Measurements from ENCODE around the gene ZDHHC22.
"Not testable (repeated sequence)": the region's sequence is repeated elsewhere in the genome, so short reads cannot be mapped to it uniquely, and the experiment has no call there.

ZDHHC22 gene

DNA sequence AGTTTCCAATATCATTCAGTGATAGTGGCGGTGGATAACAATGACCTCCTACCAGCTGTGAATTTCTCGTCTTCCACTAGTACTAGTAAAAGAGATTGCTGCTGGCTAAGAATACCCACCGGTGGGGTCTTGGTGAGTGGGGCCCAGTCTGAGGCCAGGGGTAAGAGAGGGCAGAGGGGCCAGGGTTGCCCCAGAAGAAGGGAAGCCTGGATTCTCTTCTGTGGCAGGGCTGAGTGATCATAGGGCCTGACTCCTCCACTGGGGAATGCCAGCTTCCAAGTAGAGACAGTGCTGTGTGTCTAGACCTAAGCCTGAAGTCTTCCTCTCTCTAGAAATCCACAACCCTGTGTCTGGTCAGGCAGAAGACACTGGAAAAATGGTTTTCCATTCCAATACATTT is 34.3 kb upstream of the ZDHHC22 start:
- H3K4me3 ChIP-seq (ENCODE audit: low read length): no peak overlapping the region
- DNase-seq (ENCODE audit: low read depth): no peak
- TF ChIP-seq, protein P1, sequence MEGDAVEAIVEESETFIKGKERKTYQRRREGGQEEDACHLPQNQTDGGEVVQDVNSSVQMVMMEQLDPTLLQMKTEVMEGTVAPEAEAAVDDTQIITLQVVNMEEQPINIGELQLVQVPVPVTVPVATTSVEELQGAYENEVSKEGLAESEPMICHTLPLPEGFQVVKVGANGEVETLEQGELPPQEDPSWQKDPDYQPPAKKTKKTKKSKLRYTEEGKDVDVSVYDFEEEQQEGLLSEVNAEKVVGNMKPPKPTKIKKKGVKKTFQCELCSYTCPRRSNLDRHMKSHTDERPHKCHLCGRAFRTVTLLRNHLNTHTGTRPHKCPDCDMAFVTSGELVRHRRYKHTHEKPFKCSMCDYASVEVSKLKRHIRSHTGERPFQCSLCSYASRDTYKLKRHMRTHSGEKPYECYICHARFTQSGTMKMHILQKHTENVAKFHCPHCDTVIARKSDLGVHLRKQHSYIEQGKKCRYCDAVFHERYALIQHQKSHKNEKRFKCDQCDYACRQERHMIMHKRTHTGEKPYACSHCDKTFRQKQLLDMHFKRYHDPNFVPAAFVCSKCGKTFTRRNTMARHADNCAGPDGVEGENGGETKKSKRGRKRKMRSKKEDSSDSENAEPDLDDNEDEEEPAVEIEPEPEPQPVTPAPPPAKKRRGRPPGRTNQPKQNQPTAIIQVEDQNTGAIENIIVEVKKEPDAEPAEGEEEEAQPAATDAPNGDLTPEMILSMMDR (IDR thresholded peaks at IDR 0.05; ENCODE audit: insufficient read depth, low read depth, low read length, missing control alignments): no peak

DNA sequence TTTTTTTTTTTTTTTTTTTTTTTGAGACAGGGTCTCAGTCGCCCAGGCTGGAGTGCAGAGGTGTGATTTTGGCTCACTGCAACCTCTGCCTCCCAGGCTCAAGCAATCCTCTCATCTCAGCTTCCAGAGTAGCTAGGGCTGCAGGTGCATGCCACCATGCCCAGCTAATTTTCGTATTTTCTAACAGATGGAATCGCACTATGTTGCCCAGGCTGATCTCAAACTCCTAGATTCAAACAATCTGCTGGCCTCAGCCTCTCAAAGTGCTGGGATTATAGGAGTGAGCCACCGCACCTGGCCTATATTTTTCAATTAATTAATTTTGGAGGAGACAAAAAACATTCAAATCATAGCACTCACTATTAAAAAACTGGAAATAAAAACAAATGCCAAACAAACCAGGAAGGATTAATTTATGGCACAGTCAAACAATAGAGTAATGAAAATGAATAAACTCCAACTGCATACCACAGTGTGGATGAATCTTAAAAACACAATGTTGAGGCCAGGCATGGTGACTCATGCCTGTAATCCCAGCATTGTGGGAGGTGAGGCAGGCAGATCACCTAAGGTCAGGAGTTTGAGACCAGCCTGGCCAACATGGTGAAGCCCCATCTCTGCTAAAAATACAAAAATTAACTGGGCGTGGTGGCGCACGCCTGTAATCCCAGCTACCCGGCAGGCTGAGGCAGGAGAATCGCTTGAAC is 32.5 kb upstream of the ZDHHC22 start:
- not testable (repeated sequence) for H3K4me3 ChIP-seq (ENCODE audit: low read length)
- peak; percentile 50 for DNase-seq (ENCODE audit: low read depth)

DNA sequence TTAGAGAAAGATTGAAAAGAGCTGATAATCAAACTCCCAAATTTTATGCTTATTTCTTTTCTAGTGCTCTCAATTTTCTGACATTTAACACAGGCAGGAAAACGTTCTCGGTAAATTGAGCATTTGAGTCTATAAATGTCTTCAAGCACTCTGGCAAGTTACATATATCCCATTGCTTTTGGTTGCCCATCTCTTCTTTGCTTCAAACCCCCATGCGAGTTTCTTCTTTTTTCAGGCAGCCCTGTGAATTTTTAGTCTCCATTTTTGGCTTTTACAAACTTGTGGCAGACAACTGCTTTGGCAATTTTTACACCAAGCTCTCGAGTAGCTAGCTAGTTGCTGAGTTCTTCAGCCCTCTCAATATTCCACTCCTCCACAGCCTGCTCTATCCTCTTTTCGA is 31.3 kb upstream of the ZDHHC22 start:
- no peak overlapping the region for H3K4me3 ChIP-seq (ENCODE audit: low read length)
- no peak for DNase-seq (ENCODE audit: low read depth)
- TF ChIP-seq, protein P1 (IDR thresholded peaks at IDR 0.05; ENCODE audit: insufficient read depth, low read depth, low read length, missing control alignments): no peak

DNA sequence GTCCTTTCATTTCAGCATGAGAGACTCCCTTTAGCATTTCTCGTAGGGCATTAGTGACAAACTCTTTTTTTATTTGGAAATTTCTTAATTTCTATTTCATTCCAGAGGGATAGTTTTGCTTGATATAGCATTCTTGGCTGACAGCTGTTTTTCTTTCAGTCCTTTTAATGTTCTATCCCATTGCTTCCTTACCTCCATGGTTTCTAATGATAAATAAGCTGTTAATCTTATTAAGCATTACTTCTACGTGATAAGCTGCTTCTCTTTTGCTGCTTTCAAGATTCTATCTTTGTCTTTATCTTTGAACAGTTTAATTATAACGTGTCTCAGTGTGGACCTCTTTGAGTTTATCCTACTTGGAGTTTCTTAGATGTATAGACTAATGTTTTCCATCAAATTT is 28.5 kb upstream of the ZDHHC22 start:
- TF ChIP-seq, protein P1 (IDR thresholded peaks at IDR 0.05; ENCODE audit: insufficient read depth, low read depth, low read length, missing control alignments): no peak
- DNase-seq (ENCODE audit: low read depth): no peak
- no peak overlapping the region for H3K4me3 ChIP-seq (ENCODE audit: low read length)

DNA sequence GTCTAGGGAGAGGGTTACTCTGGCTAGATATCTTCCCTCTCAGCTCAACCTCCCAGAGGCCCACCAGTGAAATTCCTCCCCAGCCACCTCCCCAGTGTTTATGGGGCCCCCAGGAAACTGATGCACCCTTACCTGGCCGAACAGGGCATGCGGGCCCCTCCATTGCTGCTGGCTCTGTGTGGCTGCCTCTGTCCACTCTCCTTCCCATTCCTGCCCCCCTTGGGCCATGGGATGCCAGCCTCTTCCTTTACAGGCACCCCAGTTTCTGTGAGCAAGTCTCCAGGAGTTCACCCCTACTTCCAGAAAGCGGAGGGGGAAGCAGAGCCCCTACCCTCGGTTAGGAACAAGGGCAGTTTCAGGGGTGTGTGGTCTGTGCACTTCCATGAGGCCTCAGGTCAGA is 19.4 kb upstream of the ZDHHC22 start:
- no peak for DNase-seq (ENCODE audit: low read depth)
- no peak overlapping the region for H3K4me3 ChIP-seq (ENCODE audit: low read length)
- TF ChIP-seq, protein P1 (IDR thresholded peaks at IDR 0.05; ENCODE audit: insufficient read depth, low read depth, low read length, missing control alignments): no peak

DNA sequence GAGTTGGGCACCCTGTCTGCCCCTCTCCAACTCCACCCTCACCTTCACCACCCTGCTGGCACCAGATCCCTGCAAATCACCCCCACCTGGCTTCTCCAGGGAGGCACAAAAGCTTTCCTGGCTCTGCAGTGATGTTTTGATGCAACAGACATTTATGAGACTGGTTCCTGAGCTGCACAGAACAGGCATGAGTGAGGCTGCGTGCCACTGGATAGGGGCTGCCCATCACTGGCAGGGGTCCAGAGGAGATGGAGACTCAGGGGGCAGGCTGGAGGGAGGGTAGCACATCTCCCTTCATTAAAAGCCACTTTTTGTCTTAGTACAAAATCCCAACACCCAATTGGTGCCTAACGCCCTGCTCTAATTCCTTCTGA is 17.3 kb upstream of the ZDHHC22 start:
- H3K4me3 ChIP-seq (ENCODE audit: low read length): no peak overlapping the region
- TF ChIP-seq, protein P1 (IDR thresholded peaks at IDR 0.05; ENCODE audit: insufficient read depth, low read depth, low read length, missing control alignments): no peak
- no peak for DNase-seq (ENCODE audit: low read depth)

DNA sequence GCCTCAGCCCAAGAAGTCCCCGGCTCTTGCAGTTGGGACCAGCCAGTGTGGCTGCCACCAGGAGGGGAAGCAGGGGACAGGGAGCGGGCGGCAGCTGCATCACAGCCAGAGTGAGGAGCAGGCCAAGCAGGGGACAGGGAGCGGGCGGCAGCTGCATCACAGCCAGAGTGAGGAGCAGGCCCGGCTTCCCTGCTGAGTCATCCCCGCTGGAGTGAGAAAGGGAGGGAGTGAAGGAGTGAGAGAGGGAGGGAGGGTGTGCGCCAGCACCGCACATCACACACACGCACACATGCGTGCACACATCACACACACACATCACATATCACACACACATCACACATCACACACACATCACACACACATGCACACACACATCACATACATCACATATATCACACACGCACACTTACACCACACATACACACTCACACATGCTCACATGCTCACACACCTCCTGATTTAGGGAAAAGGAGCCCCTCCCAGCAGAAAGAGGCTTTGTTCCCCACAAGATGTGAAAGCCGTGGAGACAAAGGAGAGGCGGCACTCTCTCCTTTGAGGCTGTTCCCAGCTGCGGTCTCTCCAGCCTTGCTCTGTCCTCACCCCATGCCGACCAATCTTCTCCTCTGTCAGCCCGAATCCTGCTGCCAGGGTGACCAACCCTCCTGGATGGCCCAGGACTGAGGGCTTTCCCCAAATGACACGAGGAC is 16.7 kb upstream of the ZDHHC22 start:
- H3K4me3 ChIP-seq (ENCODE audit: low read length): no peak overlapping the region
- DNase-seq (ENCODE audit: low read depth): peak; percentile 65
- TF ChIP-seq, protein P1 (IDR thresholded peaks at IDR 0.05; ENCODE audit: insufficient read depth, low read depth, low read length, missing control alignments): no peak

Measured in epithelial cell of esophagus (primary cell).